Measurements from ENCODE around the gene CCR6. TPM values are rescaled to one million over a fixed set of nuclear protein-coding genes. Genes with fewer than 3 reads are reported as not detected.

Gene CCR6
- total and polyA plus RNA-seq, 2 experiments from 2014 or later, result 0.70 to 2.0 TPM

- Histone ChIP-seq H3K4me2 (no peak overlapping the region), H3K9me3 (ENCODE audit: low read depth) (no peaks in the 10 kb centered on the region), H3K4me3 (no peak overlapping the region), H3K36me3 (replicated peaks; ENCODE audit: insufficient read depth, low read depth) (no peaks in the 10 kb centered on the region), H3K4me1 (ENCODE audit: insufficient read depth) (peaks cover 34% of the 10 kb centered on the region), H2AFZ (no peak overlapping the region), H3K27me3 (peaks cover 10% of the 10 kb centered on the region), H3K79me2 (no peaks in the 10 kb centered on the region), H3K9me2 (replicated peaks; ENCODE audit: insufficient read depth) (no peaks in the 10 kb centered on the region), H3K27ac (no peak overlapping the region), H4K20me1 (ENCODE audit: insufficient read depth, poor library complexity, severe bottlenecking) (no peaks in the 10 kb centered on the region)
- no peak for DNase-seq (ENCODE audit: low spot score)
- 90% methylated on average over 9 of the region's 9 CpGs for WGBS (ENCODE audit: low lambda C conversion rate, missing lambda C conversion rate)
- TF ChIP-seq EZH2phosphoT487 (IDR thresholded peaks at IDR 0.05; ENCODE audit: low read depth, severe bottlenecking, unreplicated experiment) (no peak), EZH2 (IDR thresholded peaks at IDR 0.05; ENCODE audit: borderline replicate concordance) (no peak)
- TF ChIP-seq, protein P1, sequence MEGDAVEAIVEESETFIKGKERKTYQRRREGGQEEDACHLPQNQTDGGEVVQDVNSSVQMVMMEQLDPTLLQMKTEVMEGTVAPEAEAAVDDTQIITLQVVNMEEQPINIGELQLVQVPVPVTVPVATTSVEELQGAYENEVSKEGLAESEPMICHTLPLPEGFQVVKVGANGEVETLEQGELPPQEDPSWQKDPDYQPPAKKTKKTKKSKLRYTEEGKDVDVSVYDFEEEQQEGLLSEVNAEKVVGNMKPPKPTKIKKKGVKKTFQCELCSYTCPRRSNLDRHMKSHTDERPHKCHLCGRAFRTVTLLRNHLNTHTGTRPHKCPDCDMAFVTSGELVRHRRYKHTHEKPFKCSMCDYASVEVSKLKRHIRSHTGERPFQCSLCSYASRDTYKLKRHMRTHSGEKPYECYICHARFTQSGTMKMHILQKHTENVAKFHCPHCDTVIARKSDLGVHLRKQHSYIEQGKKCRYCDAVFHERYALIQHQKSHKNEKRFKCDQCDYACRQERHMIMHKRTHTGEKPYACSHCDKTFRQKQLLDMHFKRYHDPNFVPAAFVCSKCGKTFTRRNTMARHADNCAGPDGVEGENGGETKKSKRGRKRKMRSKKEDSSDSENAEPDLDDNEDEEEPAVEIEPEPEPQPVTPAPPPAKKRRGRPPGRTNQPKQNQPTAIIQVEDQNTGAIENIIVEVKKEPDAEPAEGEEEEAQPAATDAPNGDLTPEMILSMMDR (IDR thresholded peaks at IDR 0.05; ENCODE audit: poor library complexity), result no peak
These were observed 20.1 kb downstream of the CCR6 start for GRCh38 chr6:167143041-167143440.

DNA sequence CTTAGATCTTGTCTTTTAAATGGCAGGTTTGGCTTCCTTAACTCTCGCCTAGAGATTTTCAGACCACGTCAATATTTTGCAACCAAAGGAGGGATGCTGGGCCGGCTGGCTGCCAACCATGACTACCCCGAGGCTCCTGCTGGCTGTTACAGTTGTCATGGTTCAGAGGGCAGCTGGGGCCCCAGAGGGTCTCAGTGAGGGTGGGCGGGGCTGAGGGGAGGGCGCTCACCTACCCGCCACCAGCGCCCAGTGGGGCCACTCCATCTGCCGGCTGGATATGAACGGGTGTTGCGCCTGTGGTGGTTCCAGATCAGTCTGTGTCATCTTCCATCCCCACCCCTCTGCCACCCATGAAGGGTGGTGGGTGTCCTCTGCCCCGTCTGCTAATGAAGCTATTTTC, 22.6 kb downstream of the CCR6 start:
- H4K20me1 ChIP-seq (ENCODE audit: insufficient read depth, poor library complexity, severe bottlenecking), result no peaks in the 10 kb centered on the region
- no peak for DNase-seq (ENCODE audit: low spot score)
- no peak overlapping the region for H3K27ac ChIP-seq
- TF ChIP-seq EZH2phosphoT487 (IDR thresholded peaks at IDR 0.05; ENCODE audit: low read depth, severe bottlenecking, unreplicated experiment) (no peak), EZH2 (IDR thresholded peaks at IDR 0.05; ENCODE audit: borderline replicate concordance) (no peak)
- TF ChIP-seq, protein P1 (IDR thresholded peaks at IDR 0.05; ENCODE audit: poor library complexity), result no peak
- no peaks in the 10 kb centered on the region for H3K9me3 ChIP-seq (ENCODE audit: low read depth)
- H3K36me3 ChIP-seq (replicated peaks; ENCODE audit: insufficient read depth, low read depth), result no peaks in the 10 kb centered on the region
- no peak overlapping the region for H2AFZ ChIP-seq
- H3K27me3 ChIP-seq, result peaks cover 10% of the 10 kb centered on the region
- 92% methylated on average over 9 of the region's 12 CpGs for WGBS (ENCODE audit: low lambda C conversion rate, missing lambda C conversion rate)
- peaks cover 25% of the 10 kb centered on the region for H3K4me1 ChIP-seq (ENCODE audit: insufficient read depth)
- no peaks in the 10 kb centered on the region for H3K9me2 ChIP-seq (replicated peaks; ENCODE audit: insufficient read depth)
- no peak overlapping the region for H3K4me3 ChIP-seq
- H3K79me2 ChIP-seq, result no peaks in the 10 kb centered on the region
- H3K4me2 ChIP-seq, result no peak overlapping the region

- TF ChIP-seq EZH2phosphoT487 (IDR thresholded peaks at IDR 0.05; ENCODE audit: low read depth, severe bottlenecking, unreplicated experiment), result no peak
- TF ChIP-seq, protein P1 (IDR thresholded peaks at IDR 0.05; ENCODE audit: poor library complexity), result no peak
- TF ChIP-seq EZH2 (IDR thresholded peaks at IDR 0.05; ENCODE audit: borderline replicate concordance), result no peak
- no peak overlapping the region for H3K4me3 ChIP-seq
- peaks cover 19% of the 10 kb centered on the region for H3K4me1 ChIP-seq (ENCODE audit: insufficient read depth)
- no peaks in the 10 kb centered on the region for H3K36me3 ChIP-seq (replicated peaks; ENCODE audit: insufficient read depth, low read depth)
- no peaks in the 10 kb centered on the region for H4K20me1 ChIP-seq (ENCODE audit: insufficient read depth, poor library complexity, severe bottlenecking)
- DNase-seq (ENCODE audit: low spot score), result no peak
- no peak overlapping the region for H2AFZ ChIP-seq
- no peak overlapping the region for H3K27ac ChIP-seq
- 90% methylated on average over 15 of the region's 15 CpGs for WGBS (ENCODE audit: low lambda C conversion rate, missing lambda C conversion rate)
- peak overlapping the region; percentile 65 for H3K4me2 ChIP-seq
- H3K9me2 ChIP-seq (replicated peaks; ENCODE audit: insufficient read depth), result no peaks in the 10 kb centered on the region
- H3K27me3 ChIP-seq, result peaks cover 10% of the 10 kb centered on the region
- H3K9me3 ChIP-seq (ENCODE audit: low read depth), result no peaks in the 10 kb centered on the region
- H3K79me2 ChIP-seq, result no peaks in the 10 kb centered on the region
These were observed 23.2 kb downstream of the CCR6 start for GRCh38 chr6:167146135-167146534.

DNA sequence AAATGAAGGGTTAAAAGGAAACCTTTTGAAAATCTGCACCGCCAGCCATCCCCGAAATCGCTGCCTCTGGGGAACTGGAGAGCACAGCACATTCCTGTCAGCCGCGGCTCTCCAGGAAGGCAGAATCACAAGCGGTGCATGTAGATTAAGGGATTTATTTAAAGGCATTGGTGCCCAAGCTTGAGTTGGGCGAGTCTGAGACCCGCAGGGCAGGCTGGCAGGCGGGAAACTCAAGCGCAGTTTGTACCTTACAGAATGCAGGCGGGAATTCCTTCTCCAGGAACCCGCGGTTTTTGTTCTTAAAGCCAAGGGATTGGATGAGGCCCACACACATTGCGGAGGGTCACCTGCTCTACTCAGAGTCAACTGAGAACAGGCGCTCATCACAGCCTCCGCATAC, 24.1 kb downstream of the CCR6 start:
- Histone ChIP-seq H3K27ac (no peak overlapping the region), H3K79me2 (no peaks in the 10 kb centered on the region), H3K9me2 (replicated peaks; ENCODE audit: insufficient read depth) (no peaks in the 10 kb centered on the region), H3K4me2 (peak overlapping the region; percentile 65), H3K27me3 (peaks cover 10% of the 10 kb centered on the region), H3K4me1 (ENCODE audit: insufficient read depth) (peaks cover 10% of the 10 kb centered on the region), H3K9me3 (ENCODE audit: low read depth) (no peaks in the 10 kb centered on the region), H3K36me3 (replicated peaks; ENCODE audit: insufficient read depth, low read depth) (no peaks in the 10 kb centered on the region), H4K20me1 (ENCODE audit: insufficient read depth, poor library complexity, severe bottlenecking) (no peaks in the 10 kb centered on the region), H3K4me3 (no peak overlapping the region), H2AFZ (no peak overlapping the region)
- no peak for DNase-seq (ENCODE audit: low spot score)
- 21% methylated on average over 16 of the region's 16 CpGs for WGBS (ENCODE audit: low lambda C conversion rate, missing lambda C conversion rate)
- TF ChIP-seq EZH2phosphoT487 (IDR thresholded peaks at IDR 0.05; ENCODE audit: low read depth, severe bottlenecking, unreplicated experiment) (no peak), EZH2 (IDR thresholded peaks at IDR 0.05; ENCODE audit: borderline replicate concordance) (no peak)
- TF ChIP-seq, protein P1 (IDR thresholded peaks at IDR 0.05; ENCODE audit: poor library complexity), result no peak

Measured in hepatocyte (in vitro differentiated cells).